NCI-H1694 (cell line): Measurements from ENCODE around the gene KRTAP9-6.
A peak's percentile ranks its signal among the peaks of the same experiment; 100 is the strongest.
"Not testable (repeated sequence)": the region's sequence is repeated elsewhere in the genome, so short reads cannot be mapped to it uniquely, and the experiment has no call there.

ENCODE experiments used
- DNase-seq: peaks from one replicate; lab custom pipeline; 2025; lab: John Stamatoyannopoulos, UW

KRTAP9-6 gene

DNA sequence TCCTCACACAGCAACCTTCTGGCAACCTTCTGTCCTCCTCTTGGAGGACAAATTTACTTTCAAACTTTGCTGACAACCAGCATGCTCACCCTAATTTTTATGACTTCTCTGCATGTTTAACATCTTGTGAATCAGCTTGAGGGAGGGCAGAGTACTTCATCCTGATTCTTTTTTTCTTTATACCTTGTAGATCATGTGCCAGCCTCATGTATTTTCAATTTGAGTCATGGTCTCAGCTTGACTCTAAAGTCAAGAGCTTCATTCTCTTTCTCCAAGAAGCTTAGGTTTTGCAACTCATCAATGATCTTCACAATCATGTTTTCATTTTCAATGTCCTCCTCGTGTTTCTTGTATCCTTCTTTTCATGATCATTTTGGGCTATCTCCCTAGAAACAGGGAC lies 6.7 kb downstream of the KRTAP9-6 start:
- no peak for DNase-seq

DNA sequence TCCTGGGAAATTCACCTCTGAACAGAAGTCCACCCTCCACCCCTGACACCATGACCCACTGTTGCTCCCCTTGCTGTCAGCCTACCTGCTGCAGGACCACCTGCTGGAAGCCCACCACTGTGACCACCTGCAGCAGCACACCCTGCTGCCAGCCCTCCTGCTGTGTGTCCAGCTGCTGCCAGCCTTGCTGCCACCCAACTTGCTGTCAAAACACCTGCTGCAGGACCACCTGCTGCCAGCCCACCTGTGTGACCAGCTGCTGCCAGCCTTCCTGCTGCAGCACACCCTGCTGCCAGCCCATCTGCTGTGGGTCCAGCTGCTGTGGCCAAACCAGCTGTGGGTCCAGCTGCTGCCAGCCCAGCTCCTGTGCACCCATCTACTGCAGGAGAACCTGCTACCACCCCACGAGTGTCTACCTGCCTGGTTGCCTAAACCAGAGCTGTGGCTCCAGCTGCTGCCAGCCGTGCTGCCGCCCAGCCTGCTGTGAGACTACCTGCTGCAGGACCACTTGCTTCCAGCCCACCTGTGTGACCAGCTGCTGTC lies 10.5 kb downstream of the KRTAP9-6 start, which contains the start of gene KRTAP9-7:
Gene KRTAP9-7, plus strand, starts transcription at position 51 of the 543 bp plus-strand sequence. Its CDS starts 0 bp downstream, at position 51.
- not testable (repeated sequence) for DNase-seq

DNA sequence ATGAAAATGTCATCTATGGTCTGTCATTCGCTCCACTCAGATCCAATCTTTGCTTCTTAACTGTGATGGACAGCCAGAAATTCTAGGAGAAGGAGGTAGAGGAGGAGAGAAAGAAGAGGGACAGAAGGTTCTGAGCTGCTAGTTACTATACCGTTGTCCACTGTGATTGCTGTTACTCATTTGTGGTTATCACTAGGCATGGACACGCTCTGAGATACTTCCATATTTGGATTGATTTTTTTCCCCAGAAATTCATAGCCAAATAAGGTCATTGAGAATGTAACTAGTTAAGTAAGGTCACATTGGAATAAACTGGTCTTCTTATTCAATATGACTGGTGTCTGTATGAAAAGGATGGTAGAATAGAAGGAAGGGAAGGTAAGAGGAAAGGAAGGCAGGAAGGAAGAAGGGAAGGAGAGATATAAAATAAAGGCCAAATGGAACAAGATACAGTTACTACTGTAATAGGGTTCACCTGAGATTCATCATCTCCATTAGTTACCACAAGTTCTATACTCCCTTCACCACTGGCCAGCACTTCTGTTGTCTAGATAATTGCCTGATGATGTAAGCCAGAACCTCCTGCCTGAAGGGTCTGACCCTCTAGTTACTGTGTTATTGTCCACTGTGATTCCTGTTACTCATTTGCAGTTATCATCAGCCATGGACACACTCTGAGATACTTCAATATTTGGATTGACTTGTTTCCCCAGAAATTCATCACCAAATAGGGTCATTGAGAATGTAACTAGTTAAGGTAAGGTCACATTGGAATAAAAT lies 13.2 kb downstream of the KRTAP9-6 start:
- DNase-seq: no peak

DNA sequence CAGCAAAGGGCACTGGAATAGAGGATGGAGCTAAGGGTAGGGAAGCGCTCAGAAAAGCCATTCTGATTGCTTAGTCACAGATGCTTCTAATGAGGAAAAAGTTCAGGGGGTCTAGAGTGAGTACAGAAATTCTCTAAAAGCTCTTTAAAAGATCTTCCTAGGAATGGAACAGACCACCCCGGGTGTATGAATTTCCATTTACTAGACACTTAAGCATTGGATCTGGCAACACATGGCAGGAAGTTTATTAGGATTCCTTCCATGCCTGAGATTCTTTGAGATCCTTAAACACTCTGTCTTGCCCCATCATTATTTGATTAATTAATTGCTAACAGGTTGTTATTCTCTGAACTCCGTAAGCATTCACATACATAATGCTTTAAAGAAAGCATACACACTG lies 18.9 kb downstream of the KRTAP9-6 start:
- no peak for DNase-seq

DNA sequence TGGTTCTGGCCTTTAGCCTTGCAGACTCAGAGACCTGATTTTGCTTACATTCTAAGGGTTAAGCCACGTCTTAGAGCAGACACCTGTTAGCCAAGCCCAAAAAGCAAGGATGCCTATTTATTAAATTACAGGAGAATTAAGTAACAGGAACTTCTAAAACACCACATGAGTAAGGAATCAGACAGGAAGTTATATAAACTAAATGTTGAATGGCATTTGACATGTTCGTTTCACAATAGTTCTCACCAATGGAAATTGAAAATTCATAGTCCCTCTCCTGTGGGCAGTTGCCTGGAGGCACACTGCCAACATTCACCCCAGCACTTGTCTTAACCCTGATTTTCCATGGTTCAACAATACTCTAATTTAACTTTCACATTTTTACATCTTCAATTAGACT lies 19.4 kb downstream of the KRTAP9-6 start:
- no peak for DNase-seq

DNA sequence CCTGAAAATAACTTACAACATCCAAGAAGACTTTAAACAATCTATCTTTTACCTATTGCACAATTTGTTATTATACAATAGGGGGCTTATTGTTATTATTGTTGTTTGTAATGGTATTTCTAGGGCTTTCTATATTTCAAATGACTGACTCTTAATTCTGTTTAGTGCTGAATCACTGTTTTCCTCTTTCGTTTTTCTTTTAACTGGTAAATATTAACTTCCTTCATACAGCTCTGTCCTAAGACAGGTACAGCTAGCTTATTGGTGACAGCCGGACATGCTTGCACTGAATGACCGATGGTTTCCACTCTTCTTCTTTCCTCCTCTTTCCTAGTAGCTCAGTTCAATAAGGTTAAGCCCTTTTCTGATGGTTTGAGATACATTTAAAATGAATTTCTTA lies 21.9 kb downstream of the KRTAP9-6 start:
- DNase-seq: no peak

DNA sequence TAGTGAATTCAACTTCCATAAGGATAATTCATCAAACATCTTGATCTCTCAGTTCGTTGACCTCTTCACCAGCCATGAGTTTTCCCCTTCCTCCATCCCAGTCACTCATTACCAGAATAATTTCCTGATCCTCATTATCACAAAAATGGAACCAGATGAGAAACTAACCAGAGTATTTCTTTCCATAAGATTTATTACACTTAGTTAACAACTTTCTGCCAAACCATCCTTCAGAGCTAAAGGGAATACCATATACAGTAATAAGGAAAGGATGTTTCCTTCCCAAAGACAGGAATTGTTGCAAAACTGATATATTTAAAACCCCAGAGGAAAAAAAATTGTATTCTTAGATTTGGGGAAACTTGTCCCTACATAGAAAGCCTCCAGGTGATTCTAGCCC lies 28.8 kb downstream of the KRTAP9-6 start:
- DNase-seq: no peak

DNA sequence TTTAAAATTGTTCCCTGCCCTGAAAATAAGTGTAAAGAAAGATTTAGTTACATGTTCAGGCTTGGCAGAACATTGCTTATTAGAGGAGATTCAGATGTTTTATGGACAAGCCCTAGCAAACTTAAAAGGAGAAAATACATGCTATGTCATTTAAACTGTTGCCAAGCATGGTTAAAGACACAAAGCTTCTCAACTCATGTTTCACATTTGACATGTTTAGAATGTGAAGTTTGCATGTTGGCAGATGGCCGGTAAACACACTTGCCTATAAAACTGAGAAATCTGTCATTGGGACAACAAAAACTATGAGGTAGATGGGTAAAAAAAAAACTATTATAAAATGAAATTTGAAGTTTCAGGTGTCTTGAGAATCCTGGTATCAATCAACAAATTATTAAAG lies 31.7 kb downstream of the KRTAP9-6 start:
- no peak for DNase-seq

DNA sequence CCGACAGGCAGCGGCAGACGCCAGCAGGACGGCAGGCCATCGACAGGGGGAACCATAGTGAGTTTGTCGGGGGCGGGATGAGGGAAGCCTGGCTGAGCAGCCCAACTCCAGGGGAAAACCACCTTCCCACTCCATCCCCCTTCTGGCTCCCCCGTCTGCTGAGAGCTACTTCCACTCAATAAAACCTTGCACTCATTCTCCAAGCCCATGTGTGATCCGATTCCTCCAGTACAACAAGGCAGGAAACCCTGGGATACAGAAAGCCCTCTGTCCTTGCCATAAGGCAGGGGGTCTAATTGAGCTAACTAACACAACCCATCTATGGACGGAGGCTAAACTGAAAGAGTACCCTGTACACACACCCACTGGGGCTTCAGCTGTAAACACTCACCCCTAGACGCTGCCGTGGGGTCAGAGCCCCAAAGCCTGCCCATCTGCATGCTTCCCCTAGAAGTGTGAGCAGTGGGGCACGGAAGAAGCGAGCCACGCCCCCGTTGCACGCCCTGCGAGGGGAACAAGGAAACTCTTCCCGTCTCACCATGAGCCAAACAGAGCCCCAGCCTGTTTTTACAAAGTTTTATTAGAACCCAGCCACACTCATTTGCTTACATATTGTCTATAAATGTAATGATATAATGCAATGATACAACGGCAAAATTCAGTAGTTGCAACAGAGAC lies 33.4 kb downstream of the KRTAP9-6 start:
- DNase-seq: no peak

DNA sequence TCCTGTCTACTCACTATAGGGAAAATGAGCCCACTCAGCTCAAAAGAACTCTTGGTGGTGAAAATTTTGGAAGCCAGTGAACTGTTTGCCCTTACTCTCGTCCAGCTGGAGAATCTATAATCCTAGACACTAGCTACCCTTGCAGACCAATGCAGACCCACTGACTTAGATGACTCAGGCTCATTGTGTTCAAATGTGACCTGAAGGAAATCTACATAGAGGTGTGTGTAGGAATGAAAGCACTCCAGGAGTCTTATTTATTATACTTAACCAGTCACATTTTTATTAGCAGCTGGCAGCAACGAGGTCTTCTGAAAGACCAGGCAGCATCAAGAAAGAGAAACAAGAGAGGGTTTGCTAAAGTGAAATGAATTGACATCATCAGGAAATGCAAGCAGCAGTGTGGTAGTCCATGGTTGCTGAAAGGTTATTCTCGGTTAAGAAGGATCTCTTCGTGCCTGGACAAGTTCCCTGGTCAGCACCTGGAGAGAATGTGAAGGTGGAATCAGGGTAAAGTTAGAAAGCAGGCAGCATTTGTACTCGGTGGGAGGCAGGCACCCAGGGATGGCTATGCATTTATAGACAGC lies 36.1 kb downstream of the KRTAP9-6 start:
- no peak for DNase-seq

DNA sequence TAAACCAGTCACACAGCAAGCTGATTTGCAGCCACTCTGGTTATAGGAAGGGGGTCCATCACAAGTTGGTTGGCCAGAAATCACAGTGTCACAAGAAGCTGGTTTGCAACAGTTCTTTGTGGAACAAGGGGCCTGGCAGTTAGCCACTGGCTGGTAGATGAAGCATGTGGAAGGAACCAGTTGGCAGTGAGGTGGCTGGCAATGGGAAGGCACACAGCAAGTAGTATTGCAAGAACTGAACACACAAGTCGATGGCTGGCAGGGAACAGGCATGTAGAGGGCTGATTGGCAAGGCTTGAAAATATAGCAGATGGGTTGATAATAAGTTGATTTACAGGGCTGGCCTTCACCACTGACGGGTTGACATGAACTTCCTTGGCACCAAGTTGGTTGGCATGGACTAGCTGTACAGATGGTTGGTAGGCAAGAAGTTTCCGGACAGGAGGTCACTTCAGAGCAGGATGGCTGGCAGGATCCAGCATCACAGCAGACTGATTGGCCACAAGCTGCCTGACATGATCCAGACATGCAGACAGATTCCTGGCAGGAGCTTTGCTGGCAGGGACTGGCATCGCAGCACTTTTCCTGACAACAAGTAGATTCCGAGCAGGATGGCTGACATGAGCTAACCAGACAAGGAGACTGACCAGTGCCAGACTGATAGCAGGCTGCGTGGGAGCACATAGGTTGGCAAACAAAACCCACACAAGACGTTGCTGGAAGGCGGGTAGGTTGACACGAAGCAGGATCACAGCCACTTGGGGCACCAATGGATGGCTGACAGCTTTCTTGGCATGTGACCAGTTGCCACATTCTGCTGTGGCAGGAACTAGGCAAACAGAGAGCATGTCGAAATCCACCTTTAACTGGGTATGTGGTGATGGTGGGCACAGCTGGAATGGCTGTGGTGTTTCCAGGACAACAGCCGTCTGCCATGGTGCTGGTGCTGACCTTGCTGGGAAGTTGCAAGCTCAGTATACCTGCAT lies 37.0 kb downstream of the KRTAP9-6 start, which contains the start of gene KRTAP29-1:
Gene KRTAP29-1, minus strand, starts transcription at position 936 of the 986 bp plus-strand sequence. Its CDS starts 0 bp downstream, at position 936.
- peak; percentile 87 for DNase-seq

DNA sequence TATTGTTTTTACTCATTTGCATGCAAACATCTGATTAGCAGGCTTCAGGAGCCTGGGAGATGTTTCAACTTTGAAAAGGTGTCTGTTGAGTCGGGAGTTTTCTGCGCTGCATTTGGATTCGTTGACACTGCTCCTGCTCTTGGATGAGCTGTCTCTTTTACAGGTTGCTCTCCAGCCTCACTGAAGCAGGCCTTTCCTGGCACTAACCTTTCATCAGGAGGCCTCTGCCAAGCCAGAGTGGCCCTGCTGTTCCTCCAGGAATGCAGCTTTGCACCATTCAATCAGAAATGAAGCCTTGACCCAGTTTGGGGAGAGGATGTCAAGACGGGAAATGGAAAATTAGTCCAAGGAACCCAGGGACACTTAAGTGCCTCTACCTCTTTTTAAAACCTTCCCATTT lies 37.8 kb downstream of the KRTAP9-6 start:
- DNase-seq: no peak

DNA sequence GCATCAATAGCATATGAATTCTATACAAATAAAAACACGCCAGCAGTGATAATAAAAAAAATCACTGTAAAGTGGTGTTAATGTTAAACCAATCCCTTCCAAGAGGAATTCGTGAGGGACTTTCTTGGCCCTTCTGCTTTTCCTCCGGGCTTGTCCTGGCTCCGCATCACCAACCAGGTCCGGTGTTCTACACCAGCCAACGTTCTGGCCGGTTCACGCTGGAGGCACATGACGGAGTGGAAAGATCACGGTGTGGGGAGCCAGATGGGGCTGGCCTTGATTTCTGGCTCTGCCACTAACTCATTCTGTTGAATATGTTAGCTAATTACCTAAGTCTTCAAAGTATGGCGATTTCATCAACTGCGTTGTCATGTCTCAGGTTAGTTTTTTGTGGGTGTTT lies 38.9 kb downstream of the KRTAP9-6 start:
- DNase-seq: no peak

DNA sequence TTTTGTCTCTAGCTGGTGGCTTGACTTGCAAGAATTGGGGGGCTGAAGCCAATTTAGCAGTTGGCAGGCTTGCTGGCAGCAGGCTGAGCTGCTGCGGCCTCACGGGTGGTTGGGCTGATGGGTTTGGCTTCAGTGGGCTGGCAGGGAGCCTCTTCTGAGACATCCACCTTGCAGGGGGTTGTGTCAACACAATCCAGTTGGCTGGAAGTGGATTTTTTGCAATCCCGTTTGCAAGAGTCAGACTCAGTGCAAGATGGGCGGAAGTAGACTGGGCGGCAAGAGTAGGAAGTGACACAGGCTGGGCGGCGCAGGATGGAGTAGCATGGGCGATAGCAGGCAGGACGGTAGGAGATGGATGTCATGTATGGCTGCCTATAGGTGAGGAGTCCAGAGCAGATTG lies 42.5 kb downstream of the KRTAP9-6 start:
- DNase-seq: peak; percentile 78

DNA sequence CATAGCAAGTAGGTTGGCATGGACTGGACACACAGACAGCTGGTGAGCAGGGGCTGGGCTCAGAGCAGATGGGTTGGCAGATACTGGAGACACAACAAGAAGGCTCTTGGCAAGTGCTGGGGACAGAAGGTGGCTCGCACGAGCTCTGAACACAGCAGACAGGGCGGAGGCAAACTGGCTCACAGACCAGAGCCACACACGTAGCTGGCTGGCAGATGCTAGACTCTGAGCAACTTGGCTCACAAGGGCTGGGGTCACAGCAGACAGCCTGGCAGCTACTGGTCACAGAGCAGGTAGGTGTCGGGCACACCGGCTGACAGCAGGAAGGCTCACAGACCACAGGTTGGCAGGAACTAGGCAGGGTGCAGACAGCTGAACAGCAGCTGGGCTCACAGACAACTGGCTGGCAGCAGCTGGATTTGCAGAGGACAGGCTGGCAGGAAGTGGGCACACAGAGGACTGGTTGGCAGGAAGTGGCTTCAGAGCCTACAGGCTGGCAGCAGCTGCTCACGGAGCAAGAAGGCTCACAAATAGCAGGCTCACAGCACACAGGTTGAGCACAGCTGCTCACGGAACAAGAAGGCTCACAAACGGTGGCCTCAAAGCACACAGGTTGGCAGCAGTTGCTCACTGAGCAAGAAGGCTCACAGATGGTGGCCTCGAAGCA lies 43.2 kb downstream of the KRTAP9-6 start:
- DNase-seq: peak; percentile 90

DNA sequence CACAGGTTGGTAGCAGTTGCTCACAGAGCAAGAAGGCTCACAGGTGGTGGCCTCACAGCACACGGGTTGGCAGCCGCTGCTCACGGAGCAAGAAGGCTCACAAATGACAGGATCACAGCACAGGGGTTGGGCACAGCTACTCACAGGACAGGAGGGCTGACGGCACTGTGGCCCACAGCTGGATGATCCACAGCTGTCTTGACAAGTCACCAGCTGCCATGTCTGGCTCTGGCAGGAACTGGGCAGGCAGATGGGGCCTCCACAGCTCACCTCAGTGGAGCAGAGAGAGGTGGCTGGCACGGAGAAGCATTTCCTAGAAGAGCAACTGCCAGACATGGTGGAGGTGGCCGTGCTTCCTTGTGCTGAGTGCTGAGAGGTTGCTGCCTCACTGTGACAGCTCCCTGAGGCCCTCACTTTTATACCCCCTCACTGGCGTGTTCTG lies 43.8 kb downstream of the KRTAP9-6 start, which contains the start of gene KRTAP16-1:
Gene KRTAP16-1, minus strand, starts transcription at position 392 of the 442 bp plus-strand sequence. Its CDS starts 56 bp downstream, at position 336.
- peak; percentile 88 for DNase-seq

DNA sequence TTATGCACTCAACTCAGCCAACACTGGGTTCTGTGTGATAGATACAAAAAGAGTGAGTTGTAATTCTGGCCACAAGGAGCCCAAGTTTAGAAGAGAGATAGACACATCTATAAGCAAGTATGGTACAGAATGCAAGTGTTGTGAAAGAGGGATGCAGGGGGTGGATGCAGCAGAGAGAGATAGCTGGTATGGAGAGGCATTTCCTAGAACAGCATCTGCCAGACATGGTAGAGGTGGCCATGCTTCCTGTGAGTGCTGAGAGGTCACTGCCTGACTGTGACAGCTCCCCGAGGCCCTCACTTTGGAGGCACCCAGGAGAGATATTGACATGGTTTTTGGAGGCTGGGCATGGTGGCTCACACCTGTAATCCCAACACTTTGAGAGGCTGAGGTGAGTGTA lies 45.9 kb downstream of the KRTAP9-6 start:
- DNase-seq: no peak

DNA sequence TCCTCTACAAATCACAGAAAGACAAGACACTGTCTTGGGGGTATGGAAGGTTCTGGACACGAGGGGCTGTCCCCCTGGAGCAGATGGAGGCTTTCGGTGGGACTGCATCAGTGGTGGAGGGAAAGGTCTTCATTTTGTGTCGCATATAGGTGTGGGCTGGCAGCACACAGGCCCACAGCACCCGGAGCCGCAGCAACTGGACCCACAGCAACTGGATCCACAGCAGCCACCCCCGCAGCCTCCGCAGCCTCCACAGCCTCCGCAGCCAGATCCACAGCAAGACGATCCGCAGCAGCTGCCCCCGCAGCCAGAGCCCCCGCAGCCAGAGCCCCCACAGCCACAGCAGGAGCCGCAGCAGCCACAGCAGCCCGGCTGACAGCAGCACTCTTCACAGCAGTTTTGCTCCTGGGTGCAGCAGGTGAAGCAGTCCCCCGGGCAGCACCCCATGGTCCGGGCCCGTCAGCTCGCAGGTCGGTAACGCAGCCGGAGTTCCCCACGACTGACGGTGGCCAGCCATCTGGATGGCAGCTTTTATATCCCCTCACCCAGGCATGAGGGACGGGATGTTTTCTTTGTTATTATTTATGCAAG lies 50.1 kb downstream of the KRTAP9-6 start, which contains the start of gene KRTAP17-1:
Gene KRTAP17-1, minus strand, starts transcription at position 507 of the 591 bp plus-strand sequence. Its CDS starts 60 bp downstream, at position 447.
- no peak for DNase-seq
